HG03039 (cell line): ENCODE measurements around the gene ALK.

Experiments
- ATAC-seq: cut with Tn5 transposase; IDR thresholded peaks from one replicate; pipeline ENCODE4 v1.9.1; 2021; ENCODE audit warnings: mild to moderate bottlenecking, moderate library complexity; ENCODE audit not compliant: unreplicated experiment

The ALK gene

GRCh38 chr2:29463181-29463900 is 458.0 kb downstream of the ALK start:
- no peak for ATAC-seq

GRCh38 chr2:29462293-29462692 is 459.1 kb downstream of the ALK start:
- ATAC-seq, result no peak

- ATAC-seq, result no peak
These were observed 461.2 kb downstream of the ALK start for GRCh38 chr2:29460190-29460589.

- no peak for ATAC-seq
These were observed 461.8 kb downstream of the ALK start for GRCh38 chr2:29459445-29460179.

GRCh38 chr2:29456429-29456828 is 465.0 kb downstream of the ALK start:
- ATAC-seq, result no peak

- no peak for ATAC-seq
These were observed 466.1 kb downstream of the ALK start for GRCh38 chr2:29455200-29455860.

- ATAC-seq, result no peak
These were observed 469.4 kb downstream of the ALK start for GRCh38 chr2:29452036-29452435.

GRCh38 chr2:29450596-29451222 is 470.7 kb downstream of the ALK start:
- no peak for ATAC-seq

- ATAC-seq, result no peak
These were observed 471.9 kb downstream of the ALK start for GRCh38 chr2:29449499-29449898.

GRCh38 chr2:29448096-29448688 is 473.2 kb downstream of the ALK start:
- no peak for ATAC-seq

GRCh38 chr2:29447513-29447912 is 473.9 kb downstream of the ALK start:
- ATAC-seq, result no peak

- ATAC-seq, result no peak
These were observed 474.5 kb downstream of the ALK start for GRCh38 chr2:29446847-29447246.

- ATAC-seq, result no peak
These were observed 477.2 kb downstream of the ALK start for GRCh38 chr2:29444150-29444549.

GRCh38 chr2:29443627-29444026 is 477.8 kb downstream of the ALK start:
- ATAC-seq, result no peak

GRCh38 chr2:29443151-29443550 is 478.2 kb downstream of the ALK start:
- ATAC-seq, result no peak

GRCh38 chr2:29440921-29441623 is 480.3 kb downstream of the ALK start:
- no peak for ATAC-seq

GRCh38 chr2:29433920-29434319 is 487.5 kb downstream of the ALK start:
- ATAC-seq, result no peak

- no peak for ATAC-seq
These were observed 488.3 kb downstream of the ALK start for GRCh38 chr2:29433128-29433527.

GRCh38 chr2:29431485-29431884 is 489.9 kb downstream of the ALK start:
- ATAC-seq, result no peak

- ATAC-seq, result no peak
These were observed 490.8 kb downstream of the ALK start for GRCh38 chr2:29430382-29431112.
